ENCODE measurements around the gene HK2.

HK2 gene

DNA sequence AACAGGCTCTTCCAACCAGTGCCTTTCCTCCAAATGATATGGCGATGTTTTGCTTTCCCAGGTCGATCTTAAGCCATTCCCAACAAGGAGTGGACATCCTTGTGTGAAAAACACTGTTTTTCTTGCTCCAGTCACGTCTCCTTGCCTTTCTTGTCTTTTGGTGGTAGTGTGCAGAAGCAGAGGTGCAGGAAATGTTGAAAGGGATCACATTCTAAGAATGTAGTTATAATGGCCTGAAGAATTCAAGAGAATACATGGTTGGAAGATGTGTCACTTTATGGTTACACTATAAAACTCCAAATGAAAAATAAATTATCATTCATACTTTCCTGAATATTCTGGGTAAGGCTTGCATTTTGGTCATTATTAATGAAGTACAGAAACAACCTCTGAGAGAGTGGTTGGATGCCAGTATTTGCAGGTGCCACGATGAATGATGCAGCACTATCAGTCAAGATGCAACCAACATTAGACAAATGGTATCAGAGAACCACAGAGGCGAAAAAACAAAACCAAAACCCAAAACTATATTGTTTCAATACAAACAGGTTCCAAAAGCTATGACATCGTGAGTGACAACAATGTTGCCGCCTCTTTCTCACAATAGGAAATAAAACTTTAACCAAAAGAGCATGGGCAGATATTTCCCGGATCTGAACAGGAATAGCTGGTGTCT, 97.0 kb downstream of the HK2 start:
- Histone ChIP-seq H3K9me3 (ENCODE audit: low read length) (no peaks in the 10 kb centered on the region), H3K4me3 (ENCODE audit: low read depth, low read length, poor library complexity, severe bottlenecking) (no peak overlapping the region), H3K79me2 (ENCODE audit: insufficient read depth, low read length) (no peaks in the 10 kb centered on the region), H3K9ac (ENCODE audit: low read length) (no peak overlapping the region), H2AFZ (ENCODE audit: low read length) (no peak overlapping the region), H3K27me3 (ENCODE audit: insufficient read depth, low read length) (peaks cover 5% of the 10 kb centered on the region; the same call in 1 of the 2 replicates), H3K4me2 (ENCODE audit: low read length) (no peak overlapping the region), H3K9me2 (ENCODE audit: low read depth, low read length) (no peaks in the 10 kb centered on the region), H3K36me3 (ENCODE audit: insufficient read depth, low read length) (no peaks in the 10 kb centered on the region), H3K27ac (ENCODE audit: low read depth, low read length, poor library complexity, severe bottlenecking) (no peak overlapping the region), H4K20me1 (ENCODE audit: insufficient read depth, low read length) (no peaks in the 10 kb centered on the region), H3F3A (ENCODE audit: insufficient read depth, low read length) (no peaks in the 10 kb centered on the region), H3K4me1 (ENCODE audit: insufficient read depth, low read length, severe bottlenecking) (no peaks in the 10 kb centered on the region)
- TF ChIP-seq EZH2 (IDR thresholded peaks at IDR 0.05; ENCODE audit: borderline replicate concordance, low read length) = no peak
- TF ChIP-seq, protein P1, sequence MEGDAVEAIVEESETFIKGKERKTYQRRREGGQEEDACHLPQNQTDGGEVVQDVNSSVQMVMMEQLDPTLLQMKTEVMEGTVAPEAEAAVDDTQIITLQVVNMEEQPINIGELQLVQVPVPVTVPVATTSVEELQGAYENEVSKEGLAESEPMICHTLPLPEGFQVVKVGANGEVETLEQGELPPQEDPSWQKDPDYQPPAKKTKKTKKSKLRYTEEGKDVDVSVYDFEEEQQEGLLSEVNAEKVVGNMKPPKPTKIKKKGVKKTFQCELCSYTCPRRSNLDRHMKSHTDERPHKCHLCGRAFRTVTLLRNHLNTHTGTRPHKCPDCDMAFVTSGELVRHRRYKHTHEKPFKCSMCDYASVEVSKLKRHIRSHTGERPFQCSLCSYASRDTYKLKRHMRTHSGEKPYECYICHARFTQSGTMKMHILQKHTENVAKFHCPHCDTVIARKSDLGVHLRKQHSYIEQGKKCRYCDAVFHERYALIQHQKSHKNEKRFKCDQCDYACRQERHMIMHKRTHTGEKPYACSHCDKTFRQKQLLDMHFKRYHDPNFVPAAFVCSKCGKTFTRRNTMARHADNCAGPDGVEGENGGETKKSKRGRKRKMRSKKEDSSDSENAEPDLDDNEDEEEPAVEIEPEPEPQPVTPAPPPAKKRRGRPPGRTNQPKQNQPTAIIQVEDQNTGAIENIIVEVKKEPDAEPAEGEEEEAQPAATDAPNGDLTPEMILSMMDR (IDR thresholded peaks at IDR 0.05; ENCODE audit: low read length) = no peak

GRCh38 chr2:74931940-74932339, 98.0 kb downstream of the HK2 start:
- Histone ChIP-seq H3K9me2 (ENCODE audit: low read depth, low read length) (no peaks in the 10 kb centered on the region), H3K27ac (ENCODE audit: low read depth, low read length, poor library complexity, severe bottlenecking) (no peak overlapping the region), H3K36me3 (ENCODE audit: insufficient read depth, low read length) (no peaks in the 10 kb centered on the region), H2AFZ (ENCODE audit: low read length) (no peak overlapping the region), H3K9me3 (ENCODE audit: low read length) (no peaks in the 10 kb centered on the region), H3F3A (ENCODE audit: insufficient read depth, low read length) (no peaks in the 10 kb centered on the region), H4K20me1 (ENCODE audit: insufficient read depth, low read length) (no peaks in the 10 kb centered on the region), H3K4me3 (ENCODE audit: low read depth, low read length, poor library complexity, severe bottlenecking) (no peak overlapping the region), H3K27me3 (ENCODE audit: insufficient read depth, low read length) (peaks cover 5% of the 10 kb centered on the region; the same call in 1 of the 2 replicates), H3K4me2 (ENCODE audit: low read length) (no peak overlapping the region), H3K4me1 (ENCODE audit: insufficient read depth, low read length, severe bottlenecking) (no peaks in the 10 kb centered on the region), H3K79me2 (ENCODE audit: insufficient read depth, low read length) (no peaks in the 10 kb centered on the region), H3K9ac (ENCODE audit: low read length) (no peak overlapping the region)
- TF ChIP-seq EZH2 (IDR thresholded peaks at IDR 0.05; ENCODE audit: borderline replicate concordance, low read length) = no peak
- TF ChIP-seq, protein P1 (IDR thresholded peaks at IDR 0.05; ENCODE audit: low read length) = no peak

DNA sequence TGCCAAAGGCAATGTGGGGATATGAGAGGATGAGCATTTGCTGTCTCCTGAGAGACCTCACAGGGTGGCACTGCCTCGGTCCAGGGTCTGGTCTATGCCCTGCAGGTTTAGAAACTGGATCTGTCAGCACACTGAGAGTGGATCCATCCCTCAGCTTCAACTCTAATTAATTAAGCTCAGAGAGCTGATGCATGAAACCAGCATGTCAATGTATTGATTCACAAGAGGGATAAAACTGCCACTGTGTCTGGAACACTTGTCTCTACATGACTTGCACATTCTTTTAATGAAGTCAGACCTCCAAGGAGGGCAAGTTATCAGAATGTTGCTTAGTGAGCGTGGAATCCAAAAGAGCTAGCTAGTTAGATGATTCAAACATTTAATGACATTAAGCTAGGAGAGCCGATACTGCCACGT, 102.1 kb downstream of the HK2 start:
- H3K4me1 ChIP-seq (ENCODE audit: insufficient read depth, low read length, severe bottlenecking) = no peaks in the 10 kb centered on the region
- no peaks in the 10 kb centered on the region for H3K9me2 ChIP-seq (ENCODE audit: low read depth, low read length)
- H3K27ac ChIP-seq (ENCODE audit: low read depth, low read length, poor library complexity, severe bottlenecking) = no peak overlapping the region
- no peak overlapping the region for H3K4me3 ChIP-seq (ENCODE audit: low read depth, low read length, poor library complexity, severe bottlenecking)
- H3K27me3 ChIP-seq (ENCODE audit: insufficient read depth, low read length) = peaks cover 5% of the 10 kb centered on the region; the same call in 1 of the 2 replicates
- H2AFZ ChIP-seq (ENCODE audit: low read length) = no peak overlapping the region
- no peaks in the 10 kb centered on the region for H4K20me1 ChIP-seq (ENCODE audit: insufficient read depth, low read length)
- no peaks in the 10 kb centered on the region for H3K36me3 ChIP-seq (ENCODE audit: insufficient read depth, low read length)
- no peak overlapping the region for H3K9ac ChIP-seq (ENCODE audit: low read length)
- no peaks in the 10 kb centered on the region for H3K9me3 ChIP-seq (ENCODE audit: low read length)
- H3K79me2 ChIP-seq (ENCODE audit: insufficient read depth, low read length) = no peaks in the 10 kb centered on the region
- no peak overlapping the region for H3K4me2 ChIP-seq (ENCODE audit: low read length)
- TF ChIP-seq EZH2 (IDR thresholded peaks at IDR 0.05; ENCODE audit: borderline replicate concordance, low read length) = no peak
- TF ChIP-seq, protein P1 (IDR thresholded peaks at IDR 0.05; ENCODE audit: low read length) = no peak
- no peaks in the 10 kb centered on the region for H3F3A ChIP-seq (ENCODE audit: insufficient read depth, low read length)
